ENCODE data around the gene DNAJA3.

GRCh38 chr16:4465977-4466779, 40.5 kb downstream of the DNAJA3 start:
- TF ChIP-seq CTCF (IDR thresholded peaks at IDR 0.05; ENCODE audit: low read depth, low read length) (no peak), EZH2phosphoT487 (IDR thresholded peaks at IDR 0.05; ENCODE audit: low read depth) (no peak)
